ENCODE measurements around the gene LIM2.

DNA sequence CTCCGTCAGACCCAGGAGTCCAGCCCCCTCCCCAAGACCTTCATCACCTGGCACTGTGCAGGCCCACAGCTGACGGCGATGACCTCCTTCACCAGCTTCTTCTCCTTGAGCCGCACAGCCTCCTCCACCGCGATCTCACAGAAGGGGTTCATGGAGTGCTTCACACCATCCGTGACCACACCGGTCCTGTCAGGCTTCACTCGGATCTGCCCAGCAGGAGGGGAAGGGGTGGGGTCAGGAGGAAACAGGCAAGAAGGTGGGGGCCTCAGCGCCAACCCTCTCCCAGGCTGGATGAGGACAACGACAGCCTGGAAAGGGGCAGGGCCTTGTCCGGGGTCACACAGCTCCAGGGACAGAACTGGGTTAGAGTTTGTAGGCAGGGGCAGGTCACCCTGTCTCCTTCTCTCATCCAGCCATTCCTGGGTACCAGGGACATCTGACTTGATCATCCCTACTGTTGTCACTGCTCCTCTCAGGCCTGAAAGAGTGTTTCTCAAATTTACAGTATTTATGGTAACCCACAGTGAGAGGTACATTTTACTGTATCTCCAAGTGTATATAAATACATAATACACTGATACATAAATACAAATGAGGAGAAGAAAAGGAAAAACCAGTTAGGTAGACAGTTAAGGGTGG is 33.6 kb downstream of the LIM2 start:
- TF ChIP-seq ZFP3 (CRISPR knock-in tag; IDR thresholded peaks at IDR 0.05) (no peak), RARB (CRISPR knock-in tag; IDR thresholded peaks at IDR 0.05) (no peak), ZNF70 (CRISPR knock-in tag; IDR thresholded peaks at IDR 0.05) (no peak), TOX (CRISPR knock-in tag; IDR thresholded peaks at IDR 0.05; ENCODE audit: borderline replicate concordance) (no peak), OSR1 (CRISPR knock-in tag; IDR thresholded peaks at IDR 0.05) (no peak), CSDC2 (CRISPR knock-in tag; IDR thresholded peaks at IDR 0.05) (no peak), GLIS3 (CRISPR knock-in tag; IDR thresholded peaks at IDR 0.05) (no peak)
- TF ChIP-seq, protein P1, sequence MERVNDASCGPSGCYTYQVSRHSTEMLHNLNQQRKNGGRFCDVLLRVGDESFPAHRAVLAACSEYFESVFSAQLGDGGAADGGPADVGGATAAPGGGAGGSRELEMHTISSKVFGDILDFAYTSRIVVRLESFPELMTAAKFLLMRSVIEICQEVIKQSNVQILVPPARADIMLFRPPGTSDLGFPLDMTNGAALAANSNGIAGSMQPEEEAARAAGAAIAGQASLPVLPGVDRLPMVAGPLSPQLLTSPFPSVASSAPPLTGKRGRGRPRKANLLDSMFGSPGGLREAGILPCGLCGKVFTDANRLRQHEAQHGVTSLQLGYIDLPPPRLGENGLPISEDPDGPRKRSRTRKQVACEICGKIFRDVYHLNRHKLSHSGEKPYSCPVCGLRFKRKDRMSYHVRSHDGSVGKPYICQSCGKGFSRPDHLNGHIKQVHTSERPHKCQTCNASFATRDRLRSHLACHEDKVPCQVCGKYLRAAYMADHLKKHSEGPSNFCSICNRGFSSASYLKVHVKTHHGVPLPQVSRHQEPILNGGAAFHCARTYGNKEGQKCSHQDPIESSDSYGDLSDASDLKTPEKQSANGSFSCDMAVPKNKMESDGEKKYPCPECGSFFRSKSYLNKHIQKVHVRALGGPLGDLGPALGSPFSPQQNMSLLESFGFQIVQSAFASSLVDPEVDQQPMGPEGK (CRISPR knock-in tag; IDR thresholded peaks at IDR 0.05; ENCODE audit: borderline replicate concordance): no peak
- TF ChIP-seq, protein P2, sequence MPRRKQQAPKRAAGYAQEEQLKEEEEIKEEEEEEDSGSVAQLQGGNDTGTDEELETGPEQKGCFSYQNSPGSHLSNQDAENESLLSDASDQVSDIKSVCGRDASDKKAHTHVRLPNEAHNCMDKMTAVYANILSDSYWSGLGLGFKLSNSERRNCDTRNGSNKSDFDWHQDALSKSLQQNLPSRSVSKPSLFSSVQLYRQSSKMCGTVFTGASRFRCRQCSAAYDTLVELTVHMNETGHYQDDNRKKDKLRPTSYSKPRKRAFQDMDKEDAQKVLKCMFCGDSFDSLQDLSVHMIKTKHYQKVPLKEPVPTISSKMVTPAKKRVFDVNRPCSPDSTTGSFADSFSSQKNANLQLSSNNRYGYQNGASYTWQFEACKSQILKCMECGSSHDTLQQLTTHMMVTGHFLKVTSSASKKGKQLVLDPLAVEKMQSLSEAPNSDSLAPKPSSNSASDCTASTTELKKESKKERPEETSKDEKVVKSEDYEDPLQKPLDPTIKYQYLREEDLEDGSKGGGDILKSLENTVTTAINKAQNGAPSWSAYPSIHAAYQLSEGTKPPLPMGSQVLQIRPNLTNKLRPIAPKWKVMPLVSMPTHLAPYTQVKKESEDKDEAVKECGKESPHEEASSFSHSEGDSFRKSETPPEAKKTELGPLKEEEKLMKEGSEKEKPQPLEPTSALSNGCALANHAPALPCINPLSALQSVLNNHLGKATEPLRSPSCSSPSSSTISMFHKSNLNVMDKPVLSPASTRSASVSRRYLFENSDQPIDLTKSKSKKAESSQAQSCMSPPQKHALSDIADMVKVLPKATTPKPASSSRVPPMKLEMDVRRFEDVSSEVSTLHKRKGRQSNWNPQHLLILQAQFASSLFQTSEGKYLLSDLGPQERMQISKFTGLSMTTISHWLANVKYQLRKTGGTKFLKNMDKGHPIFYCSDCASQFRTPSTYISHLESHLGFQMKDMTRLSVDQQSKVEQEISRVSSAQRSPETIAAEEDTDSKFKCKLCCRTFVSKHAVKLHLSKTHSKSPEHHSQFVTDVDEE (CRISPR knock-in tag; IDR thresholded peaks at IDR 0.05): no peak

Measured in SK-N-SH treated with all-trans-retinoic acid at 6 μM for 48 hours (cell line).